Smooth muscle cell (in vitro differentiated cells): ENCODE data around the gene LYZL4. TPM values are rescaled to one million over a fixed set of nuclear protein-coding genes. Genes with fewer than 3 reads are reported as not detected.

Experiments
- DNase-seq: peaks from one replicate; lab custom pipeline; 2025; ENCODE audit not compliant: unreplicated experiment; lab: John Stamatoyannopoulos, UW
- H2AFZ ChIP-seq: fragments of 200-600 bp; sonication (generic); 2 replicates; pipeline ENCODE4 v1.6.0; 2016; ENCODE audit warnings: antibody characterized with exemption, low read depth, mild to moderate bottlenecking
- H3F3A ChIP-seq: fragments of 200-600 bp; sonication (generic); 2 replicates; pipeline ENCODE4 v1.6.0; 2017; ENCODE audit warnings: antibody characterized with exemption, low read depth
- H3K27ac ChIP-seq: fragments of 200-600 bp; sonication (generic); 2 replicates; pipeline ENCODE4 v1.5.1; 2016; ENCODE audit warnings: low read depth, mild to moderate bottlenecking
- H3K27me3 ChIP-seq: fragments of 200-600 bp; sonication (generic); 2 replicates; pipeline ENCODE4 v1.6.1; 2016; ENCODE audit warnings: low read depth, mild to moderate bottlenecking
- H3K36me3 ChIP-seq: fragments of 200-600 bp; sonication (generic); 2 replicates; pipeline ENCODE4 v1.5.1; 2016; ENCODE audit warnings: low read depth
- H3K4me1 ChIP-seq: fragments of 200-600 bp; sonication (generic); 2 replicates; pipeline ENCODE4 v1.5.1; 2016; ENCODE audit warnings: low read depth
- H3K4me2 ChIP-seq: fragments of 200-600 bp; sonication (generic); 2 replicates; pipeline ENCODE4 v1.6.0; 2016; ENCODE audit warnings: mild to moderate bottlenecking
- H3K4me3 ChIP-seq: fragments of 200-600 bp; sonication (generic); 2 replicates; pipeline ENCODE4 v1.5.1; 2016; ENCODE audit warnings: mild to moderate bottlenecking
- H3K79me2 ChIP-seq: fragments of 200-600 bp; sonication (generic); 2 replicates; pipeline ENCODE4 v1.6.0; 2016; ENCODE audit warnings: low read depth, mild to moderate bottlenecking
- H3K9ac ChIP-seq: fragments of 200-600 bp; sonication (generic); 2 replicates; pipeline ENCODE4 v1.6.0; 2016; ENCODE audit warnings: low read depth
- H3K9me3 ChIP-seq: fragments of 200-600 bp; sonication (generic); replicated peaks from 2 replicates; pipeline ENCODE4 v1.5.1; 2016; ENCODE audit warnings: low read depth
- H4K20me1 ChIP-seq: fragments of 200-600 bp; sonication (generic); 2 replicates; pipeline ENCODE4 v1.6.0; 2016; ENCODE audit warnings: low read depth
- WGBS: methylation state at CpG from one replicate; pipeline ENCODE4 v1.1.7; 2016; ENCODE audit warnings: low lambda C conversion rate; 5-methylcytosine and 5-hydroxymethylcytosine counted together
- polyA plus RNA-seq: library from polyadenylated mRNA; unstranded; fragments of >200 nt; fragmentation: Nextera tagmentation; extraction: Ambion mirVana; gene quantifications from 2 replicates; pipeline ENCODE4 v1.2.1, GENCODE V29; 2016
- total RNA-seq: library from RNA; depleted of rRNA; stranded (reverse); fragments of >200 nt; gene quantifications from 2 replicates; pipeline ENCODE4 v1.2.3, GENCODE V29; 2014
- TF ChIP-seq, protein P1 (sequence below): fragments of 200-600 bp; sonication (generic); IDR thresholded peaks from 2 replicates; pipeline ENCODE4 v1.5.1; 2017; ENCODE audit warnings: borderline replicate concordance, mild to moderate bottlenecking, antibody characterized with exemption; ENCODE audit not compliant: insufficient read depth, poor library complexity, severe bottlenecking

LYZL4 gene
- total and polyA plus RNA-seq, 2 experiments from 2014 or later: not detected

DNA sequence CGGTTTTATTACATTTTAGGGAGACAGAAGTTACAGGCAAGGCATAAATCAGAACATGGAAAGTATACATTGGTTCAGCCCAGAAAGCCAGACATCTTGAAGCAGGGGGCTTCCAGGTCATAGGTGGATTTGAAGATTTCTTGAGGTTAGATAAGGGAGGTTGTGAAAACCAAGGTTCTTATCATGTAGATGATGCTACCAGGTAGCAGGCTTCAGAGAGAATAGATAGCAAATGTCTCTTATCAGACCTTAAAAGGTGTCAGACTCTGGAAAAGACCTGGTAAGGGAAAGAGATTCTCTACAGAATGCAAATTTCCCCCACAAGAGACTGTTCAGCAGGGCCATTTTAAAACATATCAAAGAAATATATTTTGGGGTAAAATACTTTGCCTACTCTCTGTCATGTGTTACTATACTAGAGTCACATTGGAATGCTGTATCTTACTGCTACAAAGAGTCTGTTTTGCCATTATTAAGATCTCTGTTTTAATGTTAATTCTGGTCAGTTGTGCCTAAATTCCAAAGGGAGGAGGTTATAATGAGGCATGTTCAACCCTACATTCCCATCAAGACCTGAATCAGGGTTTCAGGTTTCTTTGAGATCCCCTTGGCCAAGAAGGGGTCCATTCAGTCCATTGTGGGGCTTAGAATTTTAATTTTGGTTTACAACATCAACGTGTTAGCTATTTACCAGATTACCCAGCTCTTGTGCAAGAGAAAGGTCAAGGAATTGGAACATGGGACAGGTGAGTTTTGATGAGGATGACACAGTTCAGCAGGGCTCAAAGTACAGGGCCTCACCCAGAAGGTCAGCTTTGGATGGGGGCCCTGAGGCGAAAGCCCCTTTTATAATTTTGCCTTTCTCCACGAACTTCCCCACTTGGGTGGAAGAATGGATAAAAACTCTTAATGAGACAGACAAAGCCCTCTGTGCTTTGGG is 36.0 kb upstream of the LYZL4 start:
- H3F3A ChIP-seq: no peaks in the 10 kb centered on the region
- 84% methylated on average over 4 of the region's 4 CpGs for WGBS
- no peak overlapping the region for H3K4me2 ChIP-seq
- H3K27ac ChIP-seq: no peak overlapping the region
- H3K4me3 ChIP-seq: no peak overlapping the region
- DNase-seq: no peak
- H3K4me1 ChIP-seq: no peaks in the 10 kb centered on the region
- H2AFZ ChIP-seq: no peak overlapping the region
- TF ChIP-seq, protein P1, sequence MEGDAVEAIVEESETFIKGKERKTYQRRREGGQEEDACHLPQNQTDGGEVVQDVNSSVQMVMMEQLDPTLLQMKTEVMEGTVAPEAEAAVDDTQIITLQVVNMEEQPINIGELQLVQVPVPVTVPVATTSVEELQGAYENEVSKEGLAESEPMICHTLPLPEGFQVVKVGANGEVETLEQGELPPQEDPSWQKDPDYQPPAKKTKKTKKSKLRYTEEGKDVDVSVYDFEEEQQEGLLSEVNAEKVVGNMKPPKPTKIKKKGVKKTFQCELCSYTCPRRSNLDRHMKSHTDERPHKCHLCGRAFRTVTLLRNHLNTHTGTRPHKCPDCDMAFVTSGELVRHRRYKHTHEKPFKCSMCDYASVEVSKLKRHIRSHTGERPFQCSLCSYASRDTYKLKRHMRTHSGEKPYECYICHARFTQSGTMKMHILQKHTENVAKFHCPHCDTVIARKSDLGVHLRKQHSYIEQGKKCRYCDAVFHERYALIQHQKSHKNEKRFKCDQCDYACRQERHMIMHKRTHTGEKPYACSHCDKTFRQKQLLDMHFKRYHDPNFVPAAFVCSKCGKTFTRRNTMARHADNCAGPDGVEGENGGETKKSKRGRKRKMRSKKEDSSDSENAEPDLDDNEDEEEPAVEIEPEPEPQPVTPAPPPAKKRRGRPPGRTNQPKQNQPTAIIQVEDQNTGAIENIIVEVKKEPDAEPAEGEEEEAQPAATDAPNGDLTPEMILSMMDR: no peak
- H3K27me3 ChIP-seq: no peaks in the 10 kb centered on the region
- H3K9ac ChIP-seq: no peak overlapping the region
- H3K9me3 ChIP-seq: no peaks in the 10 kb centered on the region
- H3K79me2 ChIP-seq: no peaks in the 10 kb centered on the region
- no peaks in the 10 kb centered on the region for H4K20me1 ChIP-seq
- H3K36me3 ChIP-seq: no peaks in the 10 kb centered on the region

DNA sequence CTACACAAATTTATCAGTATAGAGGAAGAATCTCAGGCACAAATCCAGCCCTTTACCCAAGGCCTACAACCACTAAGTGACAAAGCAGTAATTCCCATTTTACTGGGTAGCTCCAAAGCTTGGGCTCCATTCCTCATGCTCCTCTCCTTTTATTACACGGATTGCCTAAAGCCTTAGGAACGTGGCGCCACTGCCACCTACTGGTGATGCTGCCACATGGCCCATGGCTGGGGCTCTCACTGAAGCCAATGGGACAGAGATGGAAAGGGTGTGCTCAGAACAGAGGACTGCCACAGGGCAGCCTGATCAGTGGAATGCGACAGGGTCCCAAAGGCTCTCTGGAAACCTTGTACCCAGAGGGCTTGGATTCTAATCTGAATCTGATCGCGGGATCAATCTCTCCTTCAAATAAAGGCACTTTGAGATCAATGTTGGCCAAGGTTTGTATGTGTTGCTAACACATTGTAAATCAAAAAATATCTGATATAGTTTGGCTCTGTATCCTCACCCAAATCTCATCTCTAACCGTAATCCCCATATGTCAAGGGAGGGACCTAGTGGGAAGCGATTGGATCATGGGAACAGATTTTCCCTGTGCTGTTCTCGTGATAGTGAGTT is 33.5 kb upstream of the LYZL4 start:
- 31% methylated on average over 9 of the region's 9 CpGs for WGBS
- TF ChIP-seq, protein P1: peak; percentile 95

DNA sequence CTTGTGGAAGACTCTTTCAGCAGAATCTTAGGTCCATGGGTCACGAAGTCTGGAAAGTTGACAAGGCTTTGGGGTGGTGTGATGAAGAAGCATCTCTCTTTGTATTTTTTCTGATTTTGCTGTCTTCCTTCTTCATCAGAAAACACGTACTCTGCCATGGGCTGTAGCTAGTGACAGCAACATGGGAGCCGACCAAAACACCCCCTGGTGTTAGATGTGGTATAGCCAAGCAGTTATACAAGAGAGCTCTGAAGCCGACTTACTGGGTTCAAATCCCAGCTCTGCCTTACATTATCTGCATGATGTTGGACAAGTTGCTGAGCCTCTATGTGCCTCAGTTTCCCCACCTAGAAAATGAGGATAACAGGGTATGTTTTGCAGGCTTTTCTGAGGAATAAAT is 32.9 kb upstream of the LYZL4 start:
- Histone ChIP-seq H4K20me1 (no peaks in the 10 kb centered on the region), H3K79me2 (no peaks in the 10 kb centered on the region), H3K27me3 (peaks cover 13% of the 10 kb centered on the region), H2AFZ (no peak overlapping the region), H3K9ac (no peak overlapping the region), H3K4me2 (no peak overlapping the region), H3K4me1 (no peaks in the 10 kb centered on the region), H3K4me3 (no peak overlapping the region), H3F3A (no peaks in the 10 kb centered on the region), H3K27ac (no peak overlapping the region), H3K9me3 (no peaks in the 10 kb centered on the region), H3K36me3 (no peaks in the 10 kb centered on the region)
- no peak for DNase-seq
- TF ChIP-seq, protein P1: no peak
- 80% methylated on average over 4 of the region's 4 CpGs for WGBS

More for the DNA sequence above, 33.5 kb upstream of the LYZL4 start:
- Histone ChIP-seq H3K27me3 (peaks cover 13% of the 10 kb centered on the region), H3K36me3 (no peaks in the 10 kb centered on the region), H3K9ac (no peak overlapping the region), H3F3A (no peaks in the 10 kb centered on the region), H3K4me1 (no peaks in the 10 kb centered on the region), H3K79me2 (no peaks in the 10 kb centered on the region), H2AFZ (no peak overlapping the region), H3K9me3 (no peaks in the 10 kb centered on the region), H3K4me3 (no peak overlapping the region), H3K27ac (no peak overlapping the region), H3K4me2 (no peak overlapping the region), H4K20me1 (no peaks in the 10 kb centered on the region)
- DNase-seq: peak; percentile 27
